ENCODE measurements around the gene ST3GAL4.
"Not testable (repeated sequence)": the region's sequence is repeated elsewhere in the genome, so short reads cannot be mapped to it uniquely, and the experiment has no call there.

ST3GAL4 gene

GRCh38 chr11:126347751-126348668 is 7.5 kb upstream of the ST3GAL4 start:
- DNase-seq = no peak

GRCh38 chr11:126348806-126349582 is 6.5 kb upstream of the ST3GAL4 start:
- no peak for DNase-seq

GRCh38 chr11:126350836-126351235 is 4.7 kb upstream of the ST3GAL4 start:
- no peak for DNase-seq

- no peak for DNase-seq
Measured at GRCh38 chr11:126352163-126352562, 3.3 kb upstream of the ST3GAL4 start.

GRCh38 chr11:126352934-126353801 is 2.3 kb upstream of the ST3GAL4 start:
- peak; percentile 28 for DNase-seq

GRCh38 chr11:126354631-126355323 is 709 bp upstream of the ST3GAL4 start:
- no peak for DNase-seq

- no peak for DNase-seq
Measured at GRCh38 chr11:126355926-126356897, 726 bp downstream of the ST3GAL4 start.

GRCh38 chr11:126357055-126357962 is 1.8 kb downstream of the ST3GAL4 start:
- DNase-seq = no peak

GRCh38 chr11:126357969-126358762 is 2.7 kb downstream of the ST3GAL4 start:
- DNase-seq = no peak

- no peak for DNase-seq
Measured at GRCh38 chr11:126358763-126359160, 3.3 kb downstream of the ST3GAL4 start.

- no peak for DNase-seq
Measured at GRCh38 chr11:126359431-126360048, 4.1 kb downstream of the ST3GAL4 start.

GRCh38 chr11:126360049-126360446 is 4.6 kb downstream of the ST3GAL4 start:
- DNase-seq = no peak

GRCh38 chr11:126361400-126361799 is 5.9 kb downstream of the ST3GAL4 start:
- no peak for DNase-seq

- DNase-seq = no peak
Measured at GRCh38 chr11:126362879-126363655, 7.6 kb downstream of the ST3GAL4 start.

- no peak for DNase-seq
Measured at GRCh38 chr11:126363706-126364248, 8.3 kb downstream of the ST3GAL4 start.

- not testable (repeated sequence) for DNase-seq
Measured at GRCh38 chr11:126364735-126365134, 9.2 kb downstream of the ST3GAL4 start.

- DNase-seq = not testable (repeated sequence)
Measured at GRCh38 chr11:126365508-126365907, 10.0 kb downstream of the ST3GAL4 start.
